H1 (cell line): Measurements from ENCODE around the gene PIGX. TPM values are rescaled to one million over a fixed set of nuclear protein-coding genes. Genes with fewer than 3 reads are reported as not detected.
A peak's percentile ranks its signal among the peaks of the same experiment; 100 is the strongest.

Source experiments
- ATF2 ChIP-seq: IDR thresholded peaks from 2 replicates; pipeline ENCODE4 v1.6.1; 2012; ENCODE audit warnings: low read length, inconsistent platforms
- CBX5 ChIP-seq: fragments of 300-800, 300-1000 bp; sonication (generic); IDR thresholded peaks from 2 replicates; pipeline ENCODE4 v1.7.1; 2016; ENCODE audit warnings: antibody characterized with exemption, low read length, low read depth
- CHD1 ChIP-seq: IDR thresholded peaks from 2 replicates; pipeline ENCODE4 v1.6.1; 2012; ENCODE audit warnings: low read depth, low read length, improper control_type of control experiment
- CREB1 ChIP-seq: IDR thresholded peaks from 2 replicates; pipeline ENCODE4 v1.6.1; 2012; ENCODE audit warnings: inconsistent platforms
- E2F6 ChIP-seq: IDR thresholded peaks from 2 replicates; pipeline ENCODE4 v1.6.1; 2012; ENCODE audit warnings: inconsistent platforms
- EZH2 ChIP-seq: fragments of 200-600 bp; sonication (generic); IDR thresholded peaks from 2 replicates; pipeline ENCODE4 v1.7.1; 2012; ENCODE audit warnings: low read depth, mild to moderate bottlenecking, moderate library complexity, low read length, inconsistent platforms; ENCODE audit not compliant: severe bottlenecking
- HDAC2 ChIP-seq, 2 experiments: fragments of 300-600 bp in 1 of 2; sonication (generic) in 1 of 2; IDR thresholded peaks; 2 replicates each; pipeline ENCODE4 v1.6.1; 2011 to 2012; ENCODE audit warnings: low read depth in 2 of 2, low read length in 2 of 2, mild to moderate bottlenecking in 2 of 2, moderate library complexity in 2 of 2, borderline replicate concordance in 1 of 2, inconsistent platforms in 1 of 2
- HDAC6 ChIP-seq: IDR thresholded peaks from one replicate; pipeline ENCODE4 v1.7.1; 2012; ENCODE audit warnings: low read depth, mild to moderate bottlenecking, inconsistent platforms, low read length, moderate library complexity
- JUN ChIP-seq: IDR thresholded peaks from 2 replicates; pipeline ENCODE4 v1.6.1; 2011; ENCODE audit warnings: low read depth, mild to moderate bottlenecking, improper control_type of control experiment, low read length
- KDM1A ChIP-seq: fragments of 200-600, 300-600 bp; sonication (generic); IDR thresholded peaks from 2 replicates; pipeline ENCODE4 v1.7.1; 2016; ENCODE audit warnings: mild to moderate bottlenecking, low read length, borderline replicate concordance
- KDM5A ChIP-seq: fragments of 200-600 bp; IDR thresholded peaks from 2 replicates; pipeline ENCODE4 v1.7.1; 2012; ENCODE audit warnings: mild to moderate bottlenecking, low read length, inconsistent platforms, mixed read lengths
- MAFK ChIP-seq: IDR thresholded peaks from 2 replicates; pipeline ENCODE4 v1.6.1; 2012; ENCODE audit warnings: low read depth, mild to moderate bottlenecking, improper control_type of control experiment, low read length
- MAX ChIP-seq: IDR thresholded peaks from 2 replicates; pipeline ENCODE4 v1.6.1; 2012; ENCODE audit warnings: inconsistent platforms
- NANOG ChIP-seq: IDR thresholded peaks from 2 replicates; pipeline ENCODE4 v1.6.1; 2011; ENCODE audit warnings: low read length, low read depth, mild to moderate bottlenecking, inconsistent platforms; ENCODE audit not compliant: insufficient read depth, poor library complexity, severe bottlenecking
- PHF8 ChIP-seq: fragments of 200-600 bp; sonication (generic); conservative IDR thresholded peaks from 2 replicates; pipeline ENCODE4 v1.7.1; 2012; ENCODE audit warnings: low read depth, mild to moderate bottlenecking, inconsistent platforms, low read length, moderate library complexity
- POLR2A ChIP-seq, 2 experiments: IDR thresholded peaks; 1 replicate in 1 of 2; 2 replicates in 1 of 2; pipeline ENCODE4 v1.6.1; 2011; ENCODE audit warnings: low read depth in 2 of 2, low read length in 2 of 2, mild to moderate bottlenecking in 2 of 2; ENCODE audit errors: control extremely low read depth in 1 of 2
- POLR2AphosphoS5 ChIP-seq: IDR thresholded peaks from 2 replicates; pipeline ENCODE4 v1.6.1; 2011; ENCODE audit warnings: low read depth, low read length
- SIRT6 ChIP-seq: IDR thresholded peaks from one replicate; pipeline ENCODE4 v1.7.1; 2012; ENCODE audit warnings: low read length, inconsistent platforms
- SIX5 ChIP-seq: IDR thresholded peaks from 2 replicates; pipeline ENCODE4 v1.6.1; 2011; ENCODE audit warnings: mild to moderate bottlenecking, low read depth, low read length
- SP1 ChIP-seq: IDR thresholded peaks from 2 replicates; pipeline ENCODE4 v1.6.1; 2011; ENCODE audit warnings: low read depth, low read length
- SP4 ChIP-seq: IDR thresholded peaks from 2 replicates; pipeline ENCODE4 v1.6.1; 2012; ENCODE audit warnings: low read length, inconsistent platforms
- SUZ12 ChIP-seq: fragments of 200-600 bp; sonication (generic); IDR thresholded peaks from 2 replicates; pipeline ENCODE4 v1.6.1; 2012; ENCODE audit warnings: mild to moderate bottlenecking, inconsistent platforms, low read length, moderate library complexity, mixed read lengths
- TAF1 ChIP-seq: IDR thresholded peaks from 2 replicates; pipeline ENCODE4 v1.6.1; 2011; ENCODE audit warnings: mild to moderate bottlenecking, low read depth, low read length
- ZNF274 ChIP-seq: IDR thresholded peaks from 2 replicates; pipeline ENCODE4 v1.7.0; 2012; ENCODE audit warnings: low read length, borderline replicate concordance; ENCODE audit errors: extremely low read depth
- polyA plus RNA-seq, 7 experiments: library from polyadenylated mRNA; depleted of rRNA in 3 of 7; stranded (reverse) in 5 of 7; unstranded in 2 of 7; fragments of >200 nt in 5 of 7; fragments of 200-250 nt in 2 of 7; gene quantifications; 1 replicate in 5 of 7; 2 replicates in 1 of 7; 4 replicates in 1 of 7; pipeline versions ENCODE4 v1.2.1 to v1.2.3, GENCODE V29; 2011 to 2013; ENCODE audit warnings: missing spikeins in 2 of 7, mixed read lengths in 2 of 7
- total RNA-seq: library from RNA; stranded (reverse); fragmentation: NEBNext Ultra II Directional; extraction: Animal tissue kit (Norgen Biotek cat#: 25700); gene quantifications from 2 replicates; pipeline ENCODE4 v1.2.1, GENCODE V29; 2021

PIGX gene
- total and polyA plus RNA-seq, 2 of the 8 experiments (the other 6 are each of a cell fraction or from before 2014, with no cell fraction given): 7.0 to 14.9 TPM

GRCh38 chr3:196711838-196712513 lies at the start of gene PIGX, which contains the start of gene CEP19 (continued):
- TF ChIP-seq ATF2 (no peak), MAFK (no peak), MAX (no peak), POLR2AphosphoS5 (no peak), EZH2 (no peak), HDAC6 (no peak), POLR2A (IDR thresholded peaks at IDR 0.05; ENCODE audit: control extremely low read depth in 1 of 2, low read depth in 2 of 2, low read length in 2 of 2) (no peak; a peak in 1 of 3 replicates), E2F6 (no peak), HDAC2 (IDR thresholded peaks at IDR 0.05; ENCODE audit: borderline replicate concordance in 1 of 2, low read depth in 2 of 2, low read length in 2 of 2) (0 out of 4 replicates have a peak, but pooled peaks of 1 of the 2 experiments have one; percentile 65), SP1 (no peak), CBX5 (no peak), NANOG (no peak), JUN (no peak), ZNF274 (no peak), PHF8 (peak; percentile 63; the same call in 1 of the 2 replicates), KDM1A (no peak), CREB1 (no peak), SIRT6 (no peak), SP4 (no peak), SIX5 (no peak), KDM5A (no peak), TAF1 (no peak), SUZ12 (peak; percentile 52; the same call in 1 of the 2 replicates), CHD1 (no peak)
